NCI-H146 (cell line): ENCODE data around the gene SMYD1.

Experiments used
- DNase-seq: peaks from one replicate; lab custom pipeline; 2025; lab: John Stamatoyannopoulos, UW

SMYD1 gene

GRCh38 chr2:88088999-88089398 is 21.4 kb downstream of the SMYD1 start:
- DNase-seq, result no peak

GRCh38 chr2:88090446-88091283 is 23.0 kb downstream of the SMYD1 start:
- no peak for DNase-seq

- DNase-seq, result no peak
These were observed 24.3 kb downstream of the SMYD1 start for GRCh38 chr2:88091943-88092342.

- no peak for DNase-seq
These were observed 25.1 kb downstream of the SMYD1 start for GRCh38 chr2:88092773-88093172.

GRCh38 chr2:88095022-88095421 is 27.4 kb downstream of the SMYD1 start:
- peak; percentile 44 for DNase-seq

- DNase-seq, result no peak
These were observed 29.1 kb downstream of the SMYD1 start for GRCh38 chr2:88096708-88097107.

GRCh38 chr2:88097192-88097591 is 29.6 kb downstream of the SMYD1 start:
- no peak for DNase-seq

GRCh38 chr2:88097891-88098557 is 30.4 kb downstream of the SMYD1 start:
- DNase-seq, result no peak

GRCh38 chr2:88098558-88098900 is 30.9 kb downstream of the SMYD1 start:
- no peak for DNase-seq

GRCh38 chr2:88099798-88100488 is 32.3 kb downstream of the SMYD1 start:
- DNase-seq, result peak; percentile 15

- DNase-seq, result no peak
These were observed 32.8 kb downstream of the SMYD1 start for GRCh38 chr2:88100489-88100858.

GRCh38 chr2:88108796-88109195 is 41.2 kb downstream of the SMYD1 start:
- DNase-seq, result no peak

GRCh38 chr2:88110830-88111229 is 43.2 kb downstream of the SMYD1 start:
- no peak for DNase-seq

GRCh38 chr2:88113069-88113468 is 45.4 kb downstream of the SMYD1 start:
- no peak for DNase-seq

- DNase-seq, result no peak
These were observed 47.3 kb downstream of the SMYD1 start for GRCh38 chr2:88114889-88115288.

GRCh38 chr2:88115825-88116518 is 48.3 kb downstream of the SMYD1 start:
- no peak for DNase-seq

- DNase-seq, result no peak
These were observed 49.2 kb downstream of the SMYD1 start for GRCh38 chr2:88116669-88117432.

GRCh38 chr2:88117973-88118372 is 50.3 kb downstream of the SMYD1 start:
- no peak for DNase-seq

GRCh38 chr2:88121678-88122077 is 54.1 kb downstream of the SMYD1 start:
- DNase-seq, result no peak

- DNase-seq, result no peak
These were observed 54.7 kb downstream of the SMYD1 start for GRCh38 chr2:88122141-88122884.
